Putamen (tissue), 1 donor: ENCODE data around the gene SIAH1.
"Not testable (repeated sequence)": the region's sequence is repeated elsewhere in the genome, so short reads cannot be mapped to it uniquely, and the experiment has no call there.

Experiments used
- DNase-seq: peaks from one replicate; pipeline ENCODE4 v3.0.0-alpha.2; 2016; ENCODE audit warnings: low spot score

The SIAH1 gene

DNA sequence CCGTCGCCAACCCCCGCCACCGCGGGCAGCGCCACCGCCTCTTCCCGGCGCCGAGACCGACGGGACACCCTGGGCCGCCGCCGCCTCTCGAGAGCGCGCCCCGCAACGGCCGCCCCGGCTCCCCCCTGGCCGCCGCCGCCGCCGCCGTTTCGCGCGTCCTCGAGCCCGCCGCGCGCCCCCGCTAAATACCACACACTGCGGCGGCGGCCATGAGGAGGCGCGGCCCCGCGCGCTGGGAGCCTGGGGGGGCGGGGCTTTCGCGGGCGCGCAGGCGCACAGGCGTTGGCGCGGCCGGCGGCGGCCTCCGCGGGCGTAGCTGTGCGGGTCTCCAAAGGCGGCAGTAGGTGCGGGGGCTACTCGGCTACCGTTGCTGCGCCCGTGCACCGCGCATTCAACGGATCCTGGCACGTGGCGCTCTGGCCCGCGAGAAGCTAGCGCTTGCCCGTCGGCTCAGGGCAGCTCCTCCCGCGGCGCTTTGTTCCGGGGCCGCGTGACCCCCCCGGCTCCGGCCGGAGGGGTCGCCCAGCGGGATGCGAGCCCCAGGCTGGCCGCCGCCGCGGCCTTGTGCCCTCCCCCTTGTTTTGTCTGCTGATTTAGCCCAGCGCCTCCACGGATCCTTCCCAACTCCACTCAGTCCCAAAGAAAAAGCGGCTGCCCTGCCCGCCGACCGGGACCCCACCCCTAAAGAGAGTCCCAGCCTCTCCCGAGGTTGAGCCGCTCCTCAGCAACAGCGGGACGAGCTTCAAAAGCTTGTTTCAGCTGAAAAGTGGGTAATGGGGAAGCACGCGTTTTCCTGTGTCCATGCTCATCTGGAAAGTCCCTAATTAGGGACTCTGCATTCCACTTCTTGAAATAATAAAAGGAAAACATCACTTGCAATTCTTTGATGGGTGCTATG, at the start of gene SIAH1:
TSS of gene SIAH1 (minus strand) at position 161 of the 898 bp plus-strand sequence. CDS start 22,985 bp downstream, outside the sequence.
- DNase-seq = peak; percentile 89

- no peak for DNase-seq
Observed at GRCh38 chr16:48434653-48435317, 49.6 kb upstream of the SIAH1 start.

DNA sequence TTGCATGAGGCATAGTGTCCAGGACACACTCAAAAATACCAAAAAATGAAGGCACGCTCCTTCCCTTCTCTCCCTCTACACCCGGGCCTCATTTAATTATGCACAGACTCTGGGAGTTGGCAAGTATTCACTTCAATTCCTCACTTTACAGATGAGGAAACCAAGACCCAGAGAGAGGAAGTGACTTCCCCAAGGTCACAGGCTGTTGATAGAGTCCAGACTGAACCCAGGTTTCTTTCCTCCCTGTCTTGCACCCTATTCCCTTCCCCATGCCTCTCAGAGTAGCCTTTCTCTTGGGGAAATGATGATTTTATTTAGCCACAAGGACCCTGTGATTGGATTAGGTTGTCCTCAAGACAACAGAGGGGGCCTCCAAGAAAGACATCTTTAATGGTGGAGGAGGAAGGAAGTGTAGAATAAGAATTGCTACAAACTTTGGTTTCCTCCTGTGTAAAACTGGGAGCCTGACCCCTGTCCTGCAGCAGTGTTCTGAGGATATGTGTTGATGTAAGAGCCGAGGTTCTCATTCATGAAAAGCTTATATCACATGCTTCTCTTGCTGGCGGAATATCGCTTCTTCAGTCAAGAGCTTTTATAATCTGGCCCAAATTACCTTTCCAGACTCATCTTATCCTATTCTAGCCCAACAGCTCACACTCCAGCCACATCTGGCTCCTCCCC, 48.8 kb upstream of the SIAH1 start:
- no peak for DNase-seq

DNA sequence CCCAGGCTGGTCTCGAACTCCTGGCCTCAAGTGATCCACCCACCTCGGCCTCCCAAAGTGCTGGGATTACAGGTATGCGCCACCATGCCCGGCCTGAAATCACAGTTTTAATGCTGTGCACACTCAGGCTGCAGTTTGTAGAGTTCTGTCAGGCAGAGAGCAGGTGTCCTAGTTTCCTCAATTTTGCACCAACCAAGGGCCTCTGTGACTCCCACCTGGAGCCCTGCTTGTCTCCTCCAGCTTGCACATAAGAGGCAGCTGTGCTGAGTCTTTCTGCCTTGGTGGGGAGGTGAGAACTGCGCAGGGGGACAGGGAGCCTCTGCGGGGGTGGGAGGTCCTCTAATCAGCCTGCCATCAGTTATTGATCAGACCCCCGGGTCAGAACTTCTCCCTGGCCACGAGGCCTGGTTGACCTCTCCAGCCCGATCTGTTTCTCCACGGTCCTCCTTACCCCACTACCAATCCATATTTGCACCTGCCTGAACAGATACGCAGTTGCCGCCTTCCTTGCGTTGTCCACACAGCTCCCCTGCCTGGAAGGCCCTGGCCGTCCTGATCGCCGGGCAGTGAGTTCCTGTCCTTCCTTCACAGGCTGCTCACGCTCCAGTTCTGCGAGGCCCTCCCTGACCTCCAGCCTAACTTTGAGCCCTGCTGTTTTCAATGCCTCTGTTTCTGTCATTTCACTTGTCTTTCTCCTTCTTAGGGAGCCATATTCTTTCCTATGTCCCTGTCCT, 48.1 kb upstream of the SIAH1 start:
- no peak for DNase-seq

DNA sequence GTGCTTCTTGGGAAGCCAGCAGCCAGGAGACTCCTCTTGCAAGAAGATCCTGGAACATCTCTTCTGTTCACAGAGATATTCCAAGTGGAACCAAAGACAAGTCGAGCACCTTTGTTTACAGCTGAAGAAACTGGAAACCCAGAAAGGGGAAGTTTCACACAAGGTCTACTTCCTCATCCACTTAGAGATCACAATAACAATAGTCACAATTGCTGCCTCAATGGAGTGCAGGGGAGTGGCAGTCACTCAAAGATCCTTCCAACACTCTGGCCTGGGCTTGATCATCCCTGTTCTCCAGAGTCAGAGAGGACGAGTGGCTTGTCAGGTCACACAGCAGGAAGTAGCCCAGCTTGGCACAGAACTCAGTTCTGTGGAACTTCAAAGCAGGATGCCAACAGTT, 46.9 kb upstream of the SIAH1 start:
- DNase-seq = no peak

DNA sequence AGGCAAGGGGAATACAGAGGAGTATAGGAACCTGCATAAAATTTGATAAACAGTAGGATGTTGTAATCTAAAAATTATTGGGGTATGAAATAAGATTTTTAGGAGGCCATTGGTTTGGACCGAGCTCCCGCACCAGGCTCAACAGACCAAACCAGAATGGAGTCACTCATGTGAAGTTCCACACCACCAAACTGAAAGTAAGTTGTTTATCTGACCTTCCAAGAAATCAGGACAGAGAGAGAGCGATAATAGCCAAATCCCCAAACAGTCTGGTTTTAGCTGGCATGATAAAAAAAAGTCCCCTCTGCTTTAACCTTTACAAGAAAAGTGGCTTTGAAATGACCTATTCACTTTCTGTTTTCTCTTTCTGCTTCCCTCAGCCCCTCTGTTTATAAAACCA, 45.7 kb upstream of the SIAH1 start:
- no peak for DNase-seq

DNA sequence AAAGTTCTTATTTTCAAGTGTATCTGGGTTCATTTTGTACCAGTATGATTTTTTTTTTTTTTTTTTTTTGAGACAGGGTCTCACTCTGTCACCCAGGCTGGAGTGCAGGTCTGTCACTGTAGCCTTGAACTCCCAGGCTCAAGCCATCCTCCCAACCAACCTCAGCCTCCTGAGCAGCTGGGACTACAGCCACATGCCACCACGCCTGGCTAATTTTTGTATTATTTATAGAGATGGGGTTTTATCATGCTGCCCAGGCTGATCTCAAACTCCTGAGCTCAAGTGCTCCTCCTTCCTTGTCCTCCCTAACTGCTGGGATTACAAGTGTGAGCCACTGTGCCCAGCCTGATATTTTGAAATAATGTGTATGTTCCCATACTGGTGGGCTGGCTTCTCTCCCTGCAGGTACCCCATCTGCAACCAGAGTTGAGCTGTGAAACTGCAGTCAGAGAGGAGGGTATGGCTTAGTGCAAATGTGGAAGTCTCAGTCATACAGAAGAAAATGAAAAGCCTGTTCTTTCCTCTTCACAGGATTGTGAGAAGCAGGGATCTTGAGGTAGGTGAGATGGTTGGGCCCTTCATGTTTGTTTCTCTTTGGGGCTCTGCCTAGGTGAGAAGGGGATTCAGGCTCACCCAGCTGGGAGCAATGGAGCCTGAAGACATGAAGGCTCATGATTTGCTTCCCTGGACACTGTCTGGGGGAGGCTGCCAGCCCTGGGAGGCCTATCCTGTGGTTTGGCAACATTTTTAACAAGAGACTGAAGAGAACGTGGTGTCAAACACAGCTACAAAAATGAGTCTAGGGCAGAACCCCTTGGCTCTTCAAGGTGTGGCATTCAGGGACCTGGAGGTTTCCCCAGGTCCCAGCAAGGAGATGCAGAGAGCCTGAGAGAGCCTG, 41.3 kb upstream of the SIAH1 start:
- no peak for DNase-seq

DNA sequence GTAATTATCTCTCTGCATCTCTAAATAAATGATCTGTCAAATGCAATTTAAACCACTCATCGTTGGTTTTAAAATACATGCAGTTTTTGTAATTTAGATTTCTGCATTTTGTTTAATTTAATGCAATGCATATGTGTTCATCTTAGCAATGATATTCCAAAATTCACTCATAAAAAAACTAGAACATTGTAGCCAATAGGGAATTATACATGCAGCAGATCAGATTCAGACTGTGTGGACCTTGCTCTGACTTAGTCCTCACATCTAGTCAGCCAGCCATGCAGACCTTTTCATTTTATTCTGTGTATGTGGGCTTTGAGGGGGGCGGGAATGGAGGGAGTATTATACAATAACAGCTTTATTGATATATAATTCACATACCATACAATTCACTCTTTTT, 37.3 kb upstream of the SIAH1 start:
- DNase-seq = no peak

- DNase-seq = no peak
Observed at GRCh38 chr16:48421741-48422140, 36.5 kb upstream of the SIAH1 start.

DNA sequence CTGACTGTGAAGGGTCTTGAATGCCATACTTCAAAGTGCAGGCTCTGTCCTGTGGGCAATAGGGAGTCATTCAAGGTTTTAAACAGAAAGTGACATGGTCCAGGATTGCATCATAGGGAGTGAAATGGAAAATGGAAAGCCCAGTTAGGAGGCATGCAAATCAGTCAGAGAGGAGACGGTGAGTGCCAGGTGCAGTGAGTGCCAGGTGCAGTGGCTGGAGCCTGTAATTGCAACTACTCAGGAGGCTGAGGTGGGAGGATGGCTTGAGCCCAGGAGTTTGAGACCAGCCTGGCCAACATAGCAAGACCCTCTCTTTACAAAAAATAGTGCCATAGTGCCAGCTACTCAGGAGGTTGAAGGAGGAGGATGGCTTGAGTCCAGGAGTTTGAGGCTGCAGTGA, 35.2 kb upstream of the SIAH1 start:
- DNase-seq = no peak

DNA sequence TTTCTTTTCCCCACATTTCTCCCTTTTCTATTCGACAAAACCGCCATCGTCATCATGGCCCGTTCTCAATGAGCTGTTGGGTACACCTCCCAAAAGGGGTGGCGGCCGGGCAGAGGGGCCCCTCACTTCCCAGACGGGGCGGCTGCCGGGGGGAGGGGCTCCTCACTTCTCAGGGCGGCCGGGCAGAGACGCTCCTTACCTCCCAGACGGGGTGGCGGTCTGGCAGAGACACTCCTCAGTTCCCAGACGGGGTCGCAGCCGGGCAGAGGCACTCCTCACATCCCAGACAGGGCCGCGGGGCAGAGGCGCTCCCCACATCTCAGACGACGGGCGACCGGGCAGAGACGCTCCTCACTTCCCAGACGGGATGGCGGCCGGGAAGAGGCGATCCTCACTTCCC, 31.4 kb upstream of the SIAH1 start:
- not testable (repeated sequence) for DNase-seq

DNA sequence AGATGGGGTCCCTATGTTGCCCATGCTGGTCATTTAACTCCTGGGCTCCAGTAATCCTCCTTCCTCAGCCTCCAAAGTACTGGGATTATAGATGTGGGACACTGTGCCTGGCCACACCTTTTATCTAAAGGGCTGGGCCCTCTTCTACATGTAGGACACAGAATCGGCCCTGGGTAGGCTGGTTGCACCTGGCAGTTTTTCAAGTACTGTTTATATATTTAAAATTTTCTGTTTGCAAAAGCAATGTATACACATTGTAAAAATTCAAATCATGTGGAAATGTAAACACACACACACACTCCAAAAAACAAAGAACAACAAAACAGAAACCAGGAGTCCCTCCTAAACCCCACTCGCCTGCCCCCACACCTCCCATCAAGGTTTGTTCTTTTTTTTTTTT, 28.1 kb upstream of the SIAH1 start:
- DNase-seq = no peak

GRCh38 chr16:48409839-48410632, 24.8 kb upstream of the SIAH1 start:
- no peak for DNase-seq

DNA sequence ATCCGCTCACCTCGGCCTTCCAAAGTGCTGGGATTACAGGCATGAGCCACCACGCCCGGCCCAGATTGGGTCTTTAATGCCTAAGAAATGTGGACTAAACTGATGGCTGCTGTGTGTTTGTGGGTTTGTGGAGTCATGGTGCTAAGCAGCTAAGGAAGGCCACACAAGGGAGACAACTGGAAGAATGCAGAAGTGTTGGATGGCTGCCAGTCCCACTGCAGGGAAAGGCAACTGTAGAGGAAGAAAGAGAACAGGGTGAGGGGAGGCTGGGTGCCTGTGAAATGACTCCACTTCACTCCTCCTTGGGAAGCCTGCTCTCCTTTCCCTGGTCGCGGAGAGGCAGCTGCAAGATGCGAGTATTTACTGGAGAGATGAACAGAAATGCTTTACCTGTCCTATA, 23.5 kb upstream of the SIAH1 start:
- DNase-seq = no peak

- no peak for DNase-seq
Observed at GRCh38 chr16:48405907-48406306, 20.7 kb upstream of the SIAH1 start.

- DNase-seq = no peak
Observed at GRCh38 chr16:48405153-48405552, 19.9 kb upstream of the SIAH1 start.

DNA sequence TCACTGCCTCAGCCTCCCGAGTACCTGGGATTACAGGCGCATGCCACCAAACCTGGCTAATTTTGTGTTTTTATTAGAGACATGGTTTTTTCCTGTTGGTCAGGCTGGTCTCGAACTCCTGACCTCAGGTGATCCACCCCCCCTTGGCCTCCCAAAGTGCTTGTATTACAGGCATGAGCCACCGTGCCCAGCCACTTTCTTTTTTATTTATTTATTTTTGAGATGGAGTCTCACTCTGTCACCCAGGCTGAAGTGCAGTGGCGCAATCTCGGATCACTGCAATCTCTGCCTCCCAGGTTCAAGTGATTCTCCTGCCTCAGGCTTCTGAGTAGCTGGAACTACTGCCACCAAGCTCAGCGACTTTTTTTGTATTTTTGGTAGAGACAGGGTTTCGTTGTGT, 17.3 kb upstream of the SIAH1 start:
- not testable (repeated sequence) for DNase-seq

GRCh38 chr16:48395375-48395774, 10.2 kb upstream of the SIAH1 start:
- no peak for DNase-seq

GRCh38 chr16:48394355-48394703, 9.1 kb upstream of the SIAH1 start:
- no peak for DNase-seq
